ENCODE data around the gene RAB37. TPM values are rescaled to one million over a fixed set of nuclear protein-coding genes. Genes with fewer than 3 reads are reported as not detected.

RAB37 gene
- total and polyA plus RNA-seq, 9 of the 15 experiments (the other 6 are each of a cell fraction or from before 2014, with no cell fraction given) = 0.03 to 0.27 (median 0.11) TPM; not detected in 4

DNA sequence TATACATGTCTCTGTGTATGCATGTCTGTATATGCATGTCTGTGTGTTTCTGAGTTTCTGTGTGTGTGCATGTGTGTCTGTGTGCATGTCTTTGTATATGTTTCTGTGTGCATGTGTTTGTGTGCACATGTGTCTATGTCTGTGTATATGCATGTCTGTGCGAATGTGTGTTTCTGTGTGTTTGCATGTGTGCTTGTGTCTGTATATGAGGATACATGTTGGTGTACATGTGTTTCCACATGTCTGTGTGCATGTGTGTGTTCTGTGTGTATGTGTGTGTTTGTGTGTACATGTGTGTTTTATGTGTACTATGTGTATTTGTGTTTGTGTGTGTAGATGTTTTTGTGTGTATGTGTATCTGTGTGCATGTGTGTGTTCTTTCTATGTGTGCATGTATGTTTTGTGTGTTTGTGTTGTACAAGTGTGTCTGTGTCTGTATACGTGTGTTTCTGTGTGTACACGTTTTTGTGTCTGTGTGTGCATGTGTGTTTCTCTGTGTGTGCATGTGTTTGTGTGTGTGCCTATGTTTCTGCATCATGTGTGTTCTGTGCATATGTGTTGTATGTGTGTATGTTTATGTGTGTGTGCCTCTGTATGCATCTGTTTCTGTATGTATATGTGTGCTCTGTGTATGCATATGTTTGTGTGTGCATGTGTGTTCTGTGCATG lies 8.9 kb upstream of the RAB37 start:
- H3K9ac ChIP-seq (ENCODE audit: insufficient read depth in 1 of 2, low read depth in 2 of 2, low read length in 2 of 2) = no peak overlapping the region
- CTCF ChIA-PET (ENCODE audit: low intra/inter-chr PET ratio) = no interaction called here
- no peak overlapping the region for H3K4me2 ChIP-seq (ENCODE audit: insufficient read depth, low read length)
- in situ Hi-C loops (cut with MboI) = no loop called here
- no peaks in the 10 kb centered on the region for H3K9me1 ChIP-seq (ENCODE audit: control insufficient read depth, insufficient read depth, low read length)
- POLR2A ChIA-PET = no interaction called here
- ATAC-seq (no peak), DNase-seq (ENCODE audit: extremely low read depth in 1 of 4, low spot score in 3 of 4) (no peak), FAIRE-seq (peak; percentile 29)
- H3K27ac ChIP-seq (ENCODE audit: extremely low read depth, low read depth, low read length) = no peak overlapping the region
- peaks cover 9 to 38% of the 10 kb centered on the region in 2 experiments; a peak in 4 of 5 replicates for H3K27me3 ChIP-seq (ENCODE audit: control insufficient read depth in 2 of 2, insufficient read depth in 2 of 2, low read length in 2 of 2)
- WGBS (ENCODE audit: insufficient coverage, low coverage, missing lambda C conversion rate) = 2% methylated on average over 3 of the region's 3 CpGs
- no peaks in the 10 kb centered on the region for H4K20me1 ChIP-seq (replicated peaks; ENCODE audit: control insufficient read depth, insufficient read depth, low read length)
- no peaks in the 10 kb centered on the region for H3K36me3 ChIP-seq (ENCODE audit: control insufficient read depth, insufficient read depth, low read length)
- TF ChIP-seq PHF20 (IDR thresholded peaks at IDR 0.05; ENCODE audit: partially characterized antibody) = peak; percentile 51
- TF ChIP-seq, protein P1, sequence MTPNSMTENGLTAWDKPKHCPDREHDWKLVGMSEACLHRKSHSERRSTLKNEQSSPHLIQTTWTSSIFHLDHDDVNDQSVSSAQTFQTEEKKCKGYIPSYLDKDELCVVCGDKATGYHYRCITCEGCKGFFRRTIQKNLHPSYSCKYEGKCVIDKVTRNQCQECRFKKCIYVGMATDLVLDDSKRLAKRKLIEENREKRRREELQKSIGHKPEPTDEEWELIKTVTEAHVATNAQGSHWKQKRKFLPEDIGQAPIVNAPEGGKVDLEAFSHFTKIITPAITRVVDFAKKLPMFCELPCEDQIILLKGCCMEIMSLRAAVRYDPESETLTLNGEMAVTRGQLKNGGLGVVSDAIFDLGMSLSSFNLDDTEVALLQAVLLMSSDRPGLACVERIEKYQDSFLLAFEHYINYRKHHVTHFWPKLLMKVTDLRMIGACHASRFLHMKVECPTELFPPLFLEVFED (CRISPR knock-in tag; conservative IDR thresholded peaks at IDR 0.05) = no peak
- TF ChIP-seq CBX1 (IDR thresholded peaks at IDR 0.05; ENCODE audit: low read depth) = no peak
- no peak for TF ChIP-seq ASH1L (IDR thresholded peaks at IDR 0.05; ENCODE audit: borderline replicate concordance, low read depth, partially characterized antibody)
- TF ChIP-seq KDM1A (IDR thresholded peaks at IDR 0.05) = peak in 1 of 2 experiments; percentile 50; a peak in 1 of 4 replicates
- TF ChIP-seq, protein P2, sequence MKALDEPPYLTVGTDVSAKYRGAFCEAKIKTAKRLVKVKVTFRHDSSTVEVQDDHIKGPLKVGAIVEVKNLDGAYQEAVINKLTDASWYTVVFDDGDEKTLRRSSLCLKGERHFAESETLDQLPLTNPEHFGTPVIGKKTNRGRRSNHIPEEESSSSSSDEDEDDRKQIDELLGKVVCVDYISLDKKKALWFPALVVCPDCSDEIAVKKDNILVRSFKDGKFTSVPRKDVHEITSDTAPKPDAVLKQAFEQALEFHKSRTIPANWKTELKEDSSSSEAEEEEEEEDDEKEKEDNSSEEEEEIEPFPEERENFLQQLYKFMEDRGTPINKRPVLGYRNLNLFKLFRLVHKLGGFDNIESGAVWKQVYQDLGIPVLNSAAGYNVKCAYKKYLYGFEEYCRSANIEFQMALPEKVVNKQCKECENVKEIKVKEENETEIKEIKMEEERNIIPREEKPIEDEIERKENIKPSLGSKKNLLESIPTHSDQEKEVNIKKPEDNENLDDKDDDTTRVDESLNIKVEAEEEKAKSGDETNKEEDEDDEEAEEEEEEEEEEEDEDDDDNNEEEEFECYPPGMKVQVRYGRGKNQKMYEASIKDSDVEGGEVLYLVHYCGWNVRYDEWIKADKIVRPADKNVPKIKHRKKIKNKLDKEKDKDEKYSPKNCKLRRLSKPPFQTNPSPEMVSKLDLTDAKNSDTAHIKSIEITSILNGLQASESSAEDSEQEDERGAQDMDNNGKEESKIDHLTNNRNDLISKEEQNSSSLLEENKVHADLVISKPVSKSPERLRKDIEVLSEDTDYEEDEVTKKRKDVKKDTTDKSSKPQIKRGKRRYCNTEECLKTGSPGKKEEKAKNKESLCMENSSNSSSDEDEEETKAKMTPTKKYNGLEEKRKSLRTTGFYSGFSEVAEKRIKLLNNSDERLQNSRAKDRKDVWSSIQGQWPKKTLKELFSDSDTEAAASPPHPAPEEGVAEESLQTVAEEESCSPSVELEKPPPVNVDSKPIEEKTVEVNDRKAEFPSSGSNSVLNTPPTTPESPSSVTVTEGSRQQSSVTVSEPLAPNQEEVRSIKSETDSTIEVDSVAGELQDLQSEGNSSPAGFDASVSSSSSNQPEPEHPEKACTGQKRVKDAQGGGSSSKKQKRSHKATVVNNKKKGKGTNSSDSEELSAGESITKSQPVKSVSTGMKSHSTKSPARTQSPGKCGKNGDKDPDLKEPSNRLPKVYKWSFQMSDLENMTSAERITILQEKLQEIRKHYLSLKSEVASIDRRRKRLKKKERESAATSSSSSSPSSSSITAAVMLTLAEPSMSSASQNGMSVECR (CRISPR knock-in tag; IDR thresholded peaks at IDR 0.05) = no peak
- no peak for TF ChIP-seq NR2C1 (IDR thresholded peaks at IDR 0.05)
- no peak for TF ChIP-seq NR2C1 (tag; IDR thresholded peaks at IDR 0.05)
- TF ChIP-seq ESRRA (IDR thresholded peaks at IDR 0.05; ENCODE audit: borderline replicate concordance, low read depth) = no peak
- no peak for TF ChIP-seq BCL6 (CRISPR knock-in tag; IDR thresholded peaks at IDR 0.05)
- TF ChIP-seq, protein P3, sequence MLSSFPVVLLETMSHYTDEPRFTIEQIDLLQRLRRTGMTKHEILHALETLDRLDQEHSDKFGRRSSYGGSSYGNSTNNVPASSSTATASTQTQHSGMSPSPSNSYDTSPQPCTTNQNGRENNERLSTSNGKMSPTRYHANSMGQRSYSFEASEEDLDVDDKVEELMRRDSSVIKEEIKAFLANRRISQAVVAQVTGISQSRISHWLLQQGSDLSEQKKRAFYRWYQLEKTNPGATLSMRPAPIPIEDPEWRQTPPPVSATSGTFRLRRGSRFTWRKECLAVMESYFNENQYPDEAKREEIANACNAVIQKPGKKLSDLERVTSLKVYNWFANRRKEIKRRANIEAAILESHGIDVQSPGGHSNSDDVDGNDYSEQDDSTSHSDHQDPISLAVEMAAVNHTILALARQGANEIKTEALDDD (IDR thresholded peaks at IDR 0.05) = no peak
- TF ChIP-seq NFRKB (IDR thresholded peaks at IDR 0.05; ENCODE audit: low read depth) = no peak
- no peak for TF ChIP-seq SP2 (IDR thresholded peaks at IDR 0.05; ENCODE audit: extremely low read depth, low read depth, low read length, poor library complexity, severe bottlenecking)
- TF ChIP-seq TAL1 (IDR thresholded peaks at IDR 0.05) = no peak
- no peak for TF ChIP-seq DNMT1 (IDR thresholded peaks at IDR 0.05)
- intact Hi-C loops (cut with micrococcal nuclease) = no loop called here
- BruUV-seq (replicated peaks) = no TSS peak
- H3K79me2 ChIP-seq (ENCODE audit: control insufficient read depth, insufficient read depth, low read length) = no peaks in the 10 kb centered on the region
- no peaks in the 10 kb centered on the region for H3K4me1 ChIP-seq (replicated peaks in 1 of 2; ENCODE audit: control insufficient read depth in 2 of 2, insufficient read depth in 2 of 2, low read length in 2 of 2)
- H3K9me3 ChIP-seq (replicated peaks; ENCODE audit: control insufficient read depth, insufficient read depth, low read depth, low read length) = peaks cover 9% of the 10 kb centered on the region; the same call in 1 of the 2 replicates
- H2AFZ ChIP-seq (ENCODE audit: low read depth, low read length) = no peak overlapping the region
- H3K4me3 ChIP-seq = no peak overlapping the region

All from K562 (cell line).